AG04449 (cell line): ENCODE measurements around the gene ABCD4.

Experiments
- CTCF ChIA-PET: fragments of 350-600 bp; formaldehyde crosslinking; extraction: SDS; loops from one replicate; lab custom pipeline; 2021; ENCODE audit warnings: antibody characterized with exemption; lab: Yijun Ruan, JAX
- POLR2A ChIA-PET: fragments of 400-600, 350-600 bp; formaldehyde crosslinking; extraction: SDS; loops from one replicate; lab custom pipeline; 2020; ENCODE audit warnings: antibody characterized with exemption, inconsistent platforms; lab: Yijun Ruan, JAX
- DNase-seq: peaks from one replicate; pipeline ENCODE4 v3.0.0-alpha.2; 2010; ENCODE audit warnings: low read depth, low spot score
- H3K4me3 ChIP-seq: 2 replicates; pipeline ENCODE4 v1.5.1; 2011; ENCODE audit warnings: low read depth, mild to moderate bottlenecking, control low read depth, low read length
- CTCF ChIP-seq: IDR thresholded peaks from one replicate; pipeline ENCODE4 v1.5.1; 2011; ENCODE audit warnings: mild to moderate bottlenecking, moderate library complexity, low read length, control low read depth, inconsistent platforms; ENCODE audit not compliant: insufficient read depth; ENCODE audit errors: missing control alignments

Gene ABCD4

GRCh38 chr14:74260525-74261233 lies 42.1 kb downstream of the ABCD4 start:
- DNase-seq, result no peak
- ChIA-PET POLR2A (no interaction called here), CTCF (interaction anchor here (1.2 to 6.2 kb wide), 3 partner anchors 9 to 151 kb away, joined by 3 to 98 read pairs (median 62); no protein-coding TSS in a partner anchor)
- H3K4me3 ChIP-seq, result no peak overlapping the region
- no peak for TF ChIP-seq CTCF

GRCh38 chr14:74259513-74259912 lies 43.2 kb downstream of the ABCD4 start:
- no peak for TF ChIP-seq CTCF

GRCh38 chr14:74258764-74259035 lies 44.0 kb downstream of the ABCD4 start:
- no peak for TF ChIP-seq CTCF
- ChIA-PET POLR2A (no interaction called here), CTCF (interaction anchor here (0.7 to 7.5 kb wide), 8 partner anchors 11 to 149 kb away, joined by 3 to 101 read pairs (median 10); partner anchors contain the start of gene ABCD4)
- no peak overlapping the region for H3K4me3 ChIP-seq
- no peak for DNase-seq

More at GRCh38 chr14:74259513-74259912, 43.2 kb downstream of the ABCD4 start:
- no peak for DNase-seq
- ChIA-PET CTCF (interaction anchor here (1.3 to 7.5 kb wide), 5 partner anchors 10 to 150 kb away, joined by 3 to 101 read pairs (median 62); partner anchors contain the start of gene ABCD4), POLR2A (no interaction called here)
- H3K4me3 ChIP-seq, result no peak overlapping the region

GRCh38 chr14:74257941-74258763 lies 44.6 kb downstream of the ABCD4 start:
- H3K4me3 ChIP-seq, result peak overlapping the region; percentile 58
- no peak for DNase-seq
- no peak for TF ChIP-seq CTCF
- POLR2A ChIA-PET, result no interaction called here
- CTCF ChIA-PET, result interaction anchor here (0.7 to 7.5 kb wide), 30 partner anchors 10 to 218 kb away, joined by 3 to 101 read pairs (median 6); partner anchors contain the start of gene ABCD4

GRCh38 chr14:74257078-74257940 lies 45.4 kb downstream of the ABCD4 start:
- DNase-seq, result no peak
- peak; percentile 80 for TF ChIP-seq CTCF
- POLR2A ChIA-PET, result no interaction called here
- H3K4me3 ChIP-seq, result peak overlapping the region; percentile 58
- CTCF ChIA-PET, result interaction anchor here (0.6 to 7.5 kb wide), 49 partner anchors 10 to 219 kb away, joined by 3 to 101 read pairs (median 4); no protein-coding TSS in a partner anchor
